MM.1S (cell line): ENCODE data around the gene LTBP1.

Experiments
- CTCF ChIP-seq: fragments of 300-600 bp; sonication (generic); IDR thresholded peaks from 2 replicates; pipeline ENCODE4 v1.5.1; 2016; ENCODE audit warnings: antibody characterized with exemption, low read length, mixed read lengths
- EZH2 ChIP-seq: fragments of 300-600 bp; sonication (generic); optimal IDR thresholded peaks from 2 replicates; pipeline ENCODE3; 2017; ENCODE audit warnings: low read depth, mild to moderate bottlenecking, antibody characterized with exemption, low read length, mixed read lengths
- EZH2phosphoT487 ChIP-seq: fragments of 300-600 bp; sonication (generic); IDR thresholded peaks from 2 replicates; pipeline ENCODE4 v1.6.1; 2018; ENCODE audit warnings: antibody characterized with exemption, low read length

GRCh38 chr2:33073018-33073417 is 126.3 kb downstream of the LTBP1 start:
- TF ChIP-seq CTCF: no peak
- TF ChIP-seq EZH2: no peak
- TF ChIP-seq EZH2phosphoT487: no peak
